Activated naive CD4-positive, alpha-beta T cell treated with anti-CD3 and anti-CD28 coated beads, Interleukin-2, amount 50 U/mL, for 16 hours (primary cell): ENCODE results near the gene C1orf210.

Experiments
- DNase-seq: peaks from one replicate; pipeline ENCODE4 v3.0.0-alpha.2; 2020

C1orf210 gene

DNA sequence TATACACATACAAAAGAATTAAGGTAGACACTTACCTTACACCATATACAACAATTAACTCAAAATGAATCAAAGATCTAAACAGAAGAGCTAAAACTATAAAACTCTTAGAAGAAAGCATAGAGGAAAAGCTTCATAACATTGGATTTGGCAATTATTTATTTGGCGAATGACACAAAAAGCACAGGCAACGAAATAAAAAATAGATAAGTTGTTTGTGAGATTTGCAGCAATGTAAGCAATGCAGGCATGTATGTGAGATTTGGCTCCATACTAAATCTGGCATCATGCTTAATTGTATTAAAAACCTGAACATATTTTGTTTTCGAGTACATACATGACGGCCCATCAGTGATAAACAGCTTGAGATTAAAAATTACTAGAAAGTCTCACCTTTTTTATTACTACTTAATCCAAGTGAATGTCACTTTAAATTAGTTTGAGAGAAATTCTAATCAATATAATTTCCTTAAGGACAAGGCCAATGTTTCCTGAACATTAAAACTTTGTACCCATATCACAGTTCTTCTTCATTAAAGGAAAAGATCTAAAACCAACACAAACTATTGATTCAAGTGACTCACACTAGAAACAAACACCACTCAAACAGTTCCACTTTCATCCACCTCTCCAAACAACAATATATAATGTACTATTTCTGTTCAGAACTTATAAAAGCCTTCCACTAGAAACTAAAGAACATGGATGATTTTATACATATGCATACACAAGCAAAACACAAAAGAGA, 38.7 kb downstream of the C1orf210 start:
- no peak for DNase-seq

- DNase-seq, result no peak
Measured at GRCh38 chr1:43243299-43243698, 42.1 kb downstream of the C1orf210 start.

GRCh38 chr1:43241413-43241836, 44.0 kb downstream of the C1orf210 start:
- DNase-seq, result no peak

GRCh38 chr1:43239484-43239883, 45.9 kb downstream of the C1orf210 start:
- no peak for DNase-seq

DNA sequence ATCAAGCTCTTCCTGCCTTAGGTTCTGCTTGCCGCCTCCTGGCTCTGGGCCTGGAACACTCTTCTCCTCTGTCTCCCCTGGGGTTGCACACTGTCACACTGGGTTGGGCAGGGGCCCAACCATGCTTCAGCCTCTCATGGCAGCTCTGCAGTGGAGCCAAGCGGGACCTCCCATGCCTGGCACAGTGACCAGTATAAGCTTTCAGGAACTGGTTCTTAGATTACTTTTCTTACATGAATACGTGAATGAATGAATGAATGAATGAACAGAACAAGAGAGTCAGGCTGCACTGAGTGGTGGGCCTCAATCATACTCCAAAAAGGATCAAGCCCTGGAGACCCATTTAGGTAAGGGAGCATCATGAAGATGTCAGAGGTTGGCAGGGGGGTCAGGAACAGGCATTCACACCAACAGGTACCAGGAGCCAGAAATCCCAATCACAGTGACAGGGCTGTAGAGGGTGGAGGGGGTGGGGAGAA, 46.4 kb downstream of the C1orf210 start:
- no peak for DNase-seq

DNA sequence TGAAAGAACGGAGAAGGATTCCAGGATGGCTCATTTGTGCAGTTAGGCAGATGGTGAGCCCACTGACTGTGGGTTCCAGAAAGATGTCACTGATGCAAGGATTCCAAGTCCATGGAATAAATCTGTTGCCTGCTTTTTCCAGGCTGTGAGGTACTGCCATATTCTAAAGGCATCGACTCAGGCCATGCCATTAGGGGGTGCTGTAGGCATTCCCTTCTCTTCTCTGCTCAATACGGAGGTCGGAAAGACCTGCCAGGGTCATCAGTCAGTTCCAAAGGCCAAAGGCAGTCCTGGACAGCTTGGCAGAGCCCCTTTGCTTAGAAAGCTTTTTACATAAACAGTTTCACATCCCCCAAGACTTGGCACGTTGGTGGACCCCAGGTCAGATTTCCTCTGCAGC, 47.3 kb downstream of the C1orf210 start:
- DNase-seq, result peak; percentile 22

- no peak for DNase-seq
Measured at GRCh38 chr1:43237121-43237520, 48.3 kb downstream of the C1orf210 start.

DNA sequence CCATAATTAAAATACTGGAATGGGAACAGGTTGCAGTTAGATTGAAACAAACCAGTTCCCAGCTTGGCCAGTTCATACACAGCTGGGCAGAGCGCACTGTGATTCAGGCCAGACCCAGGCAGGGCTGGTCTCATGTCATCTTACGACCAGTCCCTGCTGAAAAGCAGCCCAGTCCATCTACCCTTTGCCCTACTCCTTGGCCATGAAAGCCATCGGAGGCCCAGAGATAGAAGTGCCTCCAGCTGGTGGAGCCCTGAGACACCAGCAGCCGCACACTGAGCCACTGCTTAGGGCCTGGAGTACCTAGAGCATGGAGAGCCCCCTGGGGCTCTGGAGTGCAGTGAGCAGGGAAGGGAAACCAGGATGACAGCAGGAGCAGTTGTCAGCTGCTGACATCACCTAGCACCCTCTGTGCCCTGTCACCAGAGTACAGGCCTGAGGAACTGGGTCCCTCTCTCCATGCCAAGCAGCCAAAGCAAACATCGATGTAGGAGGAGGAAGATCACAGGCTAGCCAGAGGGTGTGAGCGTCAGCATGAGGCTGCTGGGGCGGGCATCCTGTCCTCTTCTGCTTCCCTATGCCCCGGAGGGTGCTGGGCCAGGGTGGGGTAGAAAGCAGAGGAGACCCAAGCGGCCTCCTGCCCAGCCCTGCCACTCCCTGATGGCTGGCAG, 49.8 kb downstream of the C1orf210 start:
- DNase-seq, result no peak

DNA sequence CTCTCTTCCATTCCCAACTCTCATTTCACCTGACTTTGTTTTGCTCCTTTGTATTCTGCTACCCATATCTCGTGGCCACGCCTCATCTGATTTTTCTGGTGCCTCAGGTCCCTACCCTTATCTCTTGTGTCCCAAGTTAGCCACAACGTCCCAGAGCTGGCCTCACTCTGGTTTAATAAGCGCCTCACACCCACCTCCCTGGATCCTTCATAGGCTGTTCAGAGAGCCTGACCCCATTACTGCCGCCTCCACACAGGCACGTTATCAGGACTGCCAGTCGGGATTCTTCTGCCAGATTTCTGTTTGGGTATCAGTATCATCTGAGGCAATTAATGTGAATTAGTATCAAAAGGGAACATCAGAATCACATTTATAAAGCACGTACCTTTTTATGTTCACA, 50.3 kb downstream of the C1orf210 start:
- DNase-seq, result no peak

DNA sequence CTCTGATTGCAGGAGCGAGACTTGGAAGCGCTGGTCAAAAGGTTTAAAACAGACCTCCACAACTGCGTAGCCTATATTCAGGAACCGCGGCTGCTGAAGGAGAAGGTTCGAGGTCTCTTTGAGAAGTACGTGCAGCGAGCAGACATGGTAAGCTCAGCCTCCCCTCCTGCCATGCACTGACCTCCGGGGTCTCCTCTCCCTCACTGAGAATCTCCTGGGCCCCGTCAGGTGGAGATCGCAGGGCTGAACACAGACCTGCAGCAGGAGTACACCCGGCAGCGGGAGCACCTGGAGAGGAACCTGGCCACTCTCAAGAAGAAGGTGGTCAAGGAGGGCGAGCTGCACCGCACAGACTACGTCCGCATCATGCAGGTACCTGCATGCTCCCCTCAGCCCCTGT, 51.1 kb downstream of the C1orf210 start:
- DNase-seq, result no peak

- no peak for DNase-seq
Measured at GRCh38 chr1:43233631-43234030, 51.8 kb downstream of the C1orf210 start.

GRCh38 chr1:43232482-43232881, 52.9 kb downstream of the C1orf210 start:
- DNase-seq, result no peak

DNA sequence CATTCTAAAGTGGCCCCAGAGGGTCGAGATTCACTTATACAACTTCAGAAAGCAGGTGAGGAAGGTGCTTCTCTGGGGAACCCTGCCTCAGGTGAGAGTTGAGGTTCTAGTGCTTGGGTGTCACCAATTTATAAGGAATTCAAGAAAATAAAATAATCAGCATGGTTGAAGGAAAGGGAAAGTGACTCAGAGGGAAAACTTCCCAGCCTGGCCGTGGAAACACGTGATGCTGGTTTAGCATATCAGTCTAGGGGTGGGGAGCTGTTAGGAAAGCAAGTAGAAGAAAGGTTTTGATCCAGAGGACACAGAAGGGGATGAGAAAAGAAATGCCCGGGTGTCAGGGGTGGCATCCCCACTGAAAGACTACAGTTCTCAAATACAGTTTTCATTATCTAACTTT, 53.3 kb downstream of the C1orf210 start:
- no peak for DNase-seq
